Ovary (tissue), 9 donors: ENCODE measurements around the gene C1orf167. TPM values are rescaled to one million over a fixed set of nuclear protein-coding genes. Genes with fewer than 3 reads are reported as not detected.
A peak's percentile ranks its signal among the peaks of the same experiment; 100 is the strongest.

Source experiments
- DNase-seq, 5 donors: peaks; one replicate each; pipeline ENCODE4 v3.0.0-alpha.2; 2019 to 2020
- H3K27ac ChIP-seq, 2 donors: fragments of 200-600 bp; one replicate each; pipeline versions ENCODE4 v1.5.1 to v1.8.0; 2019 to 2022
- H3K27me3 ChIP-seq: fragments of 200-600 bp; one replicate; pipeline ENCODE4 v1.8.0; 2022
- H3K36me3 ChIP-seq: fragments of 200-600 bp; sonication (generic); one replicate; pipeline ENCODE4 v1.5.1; 2019
- H3K4me1 ChIP-seq: one replicate; pipeline ENCODE4 v1.8.1; 2013; ENCODE audit warnings: mild to moderate bottlenecking, moderate library complexity; ENCODE audit not compliant: insufficient read depth
- H3K4me3 ChIP-seq: fragments of 200-600 bp; sonication (generic); one replicate; pipeline ENCODE4 v1.5.1; 2017
- H3K9me3 ChIP-seq, 2 donors: fragments of 200-600 bp in 1 of 2; sonication (generic) in 1 of 2; one replicate each; pipeline versions ENCODE4 v1.5.1 to v1.8.1; 2013 to 2019; ENCODE audit warnings: mild to moderate bottlenecking in 1 of 2, moderate library complexity in 1 of 2
- EP300 ChIP-seq: sonication (generic); formaldehyde crosslinking; IDR thresholded peaks from one replicate; pipeline ENCODE4 v1.6.1; 2017; ENCODE audit warnings: antibody characterized with exemption
- POLR2A ChIP-seq: fragments of 450-650 bp; IDR thresholded peaks from one replicate; pipeline ENCODE4 v1.6.1; 2017; ENCODE audit warnings: antibody characterized with exemption, mild to moderate bottlenecking, moderate library complexity
- WGBS, 3 donors: extraction: QIAGEN DNeasy Blood & Tissue Kit in 1 of 3; methylation state at CpG; one replicate each; pipeline versions ENCODE4 v1.1.5 to v1.1.7; 2013 to 2017; 5-methylcytosine and 5-hydroxymethylcytosine counted together
- intact Hi-C, 4 donors: fragments of 100-400 bp; cut with DNase I; formaldehyde crosslinking; loops; one replicate each; pipeline versions ENCODE4 v1.11.0 to v1.15.1; 2022 to 2023
- polyA plus RNA-seq, 2 donors: library from polyadenylated mRNA; stranded (reverse); fragments of 200-250 nt in 1 of 2; fragments of 350-450 nt in 1 of 2; fragmentation: Illumina TruSeq in 1 of 2; extraction: RNeasy Lipid Tissue Mini Kit (QIAGEN cat#74804) in 1 of 2; gene quantifications; one replicate each; pipeline ENCODE4 v1.2.3, GENCODE V29; 2013 to 2014
- total RNA-seq, 7 donors: library from RNA; depleted of rRNA in 2 of 7; stranded (reverse); fragments of >200 nt in 2 of 7; fragmentation: NEBNext Ultra II Directional in 3 of 7; extraction: Animal tissue kit (Norgen Biotek cat#: 25700) in 3 of 7; gene quantifications; one replicate each; pipeline versions ENCODE4 v1.1.0 to v1.2.4, GENCODE V29; 2016 to 2023
- TF ChIP-seq, protein P1 (sequence below), 3 donors: fragments of 450-650 bp in 2 of 3; fragments of 200-600 bp in 1 of 3; IDR thresholded peaks; one replicate each; pipeline versions ENCODE4 v1.5.1 to v1.8.0; 2016 to 2022; ENCODE audit warnings: antibody characterized with exemption in 3 of 3, mild to moderate bottlenecking in 1 of 3
- donor health status: DM: no; HTN: no; CAD: no; lungs with moderate emphysema.
- donor health status: DM: no; HTN: no; CAD: no.
- donor health status: Bipolar disorder and iron deficiency.
- donor health status: DM: yes; HTN: yes; CAD: no.
- donor health status: DM: no; HTN: no; CAD: no.
- donor health status: DM: yes; HTN: yes; CAD: no.

Gene C1orf167
- total and polyA plus RNA-seq, 9 donors, result 0.48 to 4.4 (median 1.4) TPM; not detected in 2

DNA sequence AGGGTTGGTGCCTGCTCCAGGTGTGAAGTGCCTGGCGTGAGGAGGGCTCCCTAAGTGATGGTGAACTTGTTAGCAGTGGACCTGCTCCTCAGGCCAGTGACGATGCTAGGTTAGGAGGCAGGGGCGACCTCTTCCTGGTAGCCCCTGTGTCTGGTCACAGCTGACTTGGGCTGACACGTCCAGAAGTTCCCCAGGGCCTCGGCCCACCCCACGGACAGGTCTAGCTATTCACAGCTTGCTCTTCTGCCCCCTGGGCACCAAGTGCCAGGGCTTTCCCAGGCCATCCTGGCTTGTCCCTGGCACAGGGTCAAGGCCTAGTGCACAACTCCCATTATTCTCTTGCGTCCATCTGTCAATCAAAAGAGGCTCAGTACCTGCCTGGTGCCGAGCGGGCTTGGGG, 10.9 kb upstream of the C1orf167 start:
- no peaks in the 10 kb centered on the region for H3K4me1 ChIP-seq
- H3K36me3 ChIP-seq, result no peaks in the 10 kb centered on the region
- no peak for DNase-seq
- TF ChIP-seq, protein P1, sequence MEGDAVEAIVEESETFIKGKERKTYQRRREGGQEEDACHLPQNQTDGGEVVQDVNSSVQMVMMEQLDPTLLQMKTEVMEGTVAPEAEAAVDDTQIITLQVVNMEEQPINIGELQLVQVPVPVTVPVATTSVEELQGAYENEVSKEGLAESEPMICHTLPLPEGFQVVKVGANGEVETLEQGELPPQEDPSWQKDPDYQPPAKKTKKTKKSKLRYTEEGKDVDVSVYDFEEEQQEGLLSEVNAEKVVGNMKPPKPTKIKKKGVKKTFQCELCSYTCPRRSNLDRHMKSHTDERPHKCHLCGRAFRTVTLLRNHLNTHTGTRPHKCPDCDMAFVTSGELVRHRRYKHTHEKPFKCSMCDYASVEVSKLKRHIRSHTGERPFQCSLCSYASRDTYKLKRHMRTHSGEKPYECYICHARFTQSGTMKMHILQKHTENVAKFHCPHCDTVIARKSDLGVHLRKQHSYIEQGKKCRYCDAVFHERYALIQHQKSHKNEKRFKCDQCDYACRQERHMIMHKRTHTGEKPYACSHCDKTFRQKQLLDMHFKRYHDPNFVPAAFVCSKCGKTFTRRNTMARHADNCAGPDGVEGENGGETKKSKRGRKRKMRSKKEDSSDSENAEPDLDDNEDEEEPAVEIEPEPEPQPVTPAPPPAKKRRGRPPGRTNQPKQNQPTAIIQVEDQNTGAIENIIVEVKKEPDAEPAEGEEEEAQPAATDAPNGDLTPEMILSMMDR (IDR thresholded peaks at IDR 0.05), result no peak
- no peak overlapping the region for H3K4me3 ChIP-seq
- H3K9me3 ChIP-seq, result no peaks in the 10 kb centered on the region
- H3K27me3 ChIP-seq, result no peaks in the 10 kb centered on the region
- intact Hi-C loops, result no loop called here
- H3K27ac ChIP-seq, result no peak overlapping the region
- WGBS, 3 donors, result 79 to 81% (median 80%) methylated on average over 9 of the region's 9 CpGs

DNA sequence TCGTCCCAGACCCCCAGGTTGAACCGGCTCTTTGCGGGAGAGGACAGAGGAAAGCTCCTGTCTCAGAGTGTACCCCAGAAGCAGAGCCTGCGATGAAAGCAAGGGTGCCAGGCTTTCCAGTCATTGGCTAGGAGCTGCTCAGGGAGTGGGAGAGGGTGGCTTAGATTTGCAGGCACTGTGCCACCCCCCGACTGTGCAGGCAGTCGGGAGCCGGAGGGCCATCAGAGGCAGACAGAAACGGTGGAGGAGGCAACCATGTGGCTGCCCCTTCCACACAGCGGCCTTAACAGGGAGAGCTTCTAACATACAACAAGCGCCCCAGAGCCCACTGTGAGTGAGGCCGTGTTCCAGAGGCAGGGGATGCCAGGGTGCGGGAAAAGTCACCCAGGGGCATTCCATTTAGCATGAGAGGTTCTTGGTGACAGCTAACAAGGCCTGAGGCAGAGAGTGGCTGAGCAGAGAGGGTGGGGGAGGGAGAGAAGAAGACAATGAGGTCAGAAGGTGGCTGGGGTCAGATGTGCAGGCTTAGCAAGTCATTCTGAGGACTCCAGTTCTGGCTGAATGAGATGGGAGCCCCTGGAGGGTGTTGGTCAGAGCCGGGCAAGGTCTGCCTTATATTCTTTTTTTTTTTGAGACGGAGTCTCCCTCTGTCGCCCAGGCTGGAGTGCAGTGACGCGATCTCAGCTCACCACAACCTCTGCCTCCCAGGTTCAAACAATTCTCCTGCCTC, 9.5 kb upstream of the C1orf167 start:
- Histone ChIP-seq H3K27me3 (no peaks in the 10 kb centered on the region), H3K9me3 (no peaks in the 10 kb centered on the region), H3K4me1 (no peaks in the 10 kb centered on the region), H3K4me3 (no peak overlapping the region), H3K36me3 (no peaks in the 10 kb centered on the region), H3K27ac (no peak overlapping the region)
- no peak for DNase-seq
- 49 to 58% (median 53%) methylated on average over 17 of the region's 17 CpGs for WGBS, 3 donors
- no peak for TF ChIP-seq EP300
- intact Hi-C loops, result no loop called here

DNA sequence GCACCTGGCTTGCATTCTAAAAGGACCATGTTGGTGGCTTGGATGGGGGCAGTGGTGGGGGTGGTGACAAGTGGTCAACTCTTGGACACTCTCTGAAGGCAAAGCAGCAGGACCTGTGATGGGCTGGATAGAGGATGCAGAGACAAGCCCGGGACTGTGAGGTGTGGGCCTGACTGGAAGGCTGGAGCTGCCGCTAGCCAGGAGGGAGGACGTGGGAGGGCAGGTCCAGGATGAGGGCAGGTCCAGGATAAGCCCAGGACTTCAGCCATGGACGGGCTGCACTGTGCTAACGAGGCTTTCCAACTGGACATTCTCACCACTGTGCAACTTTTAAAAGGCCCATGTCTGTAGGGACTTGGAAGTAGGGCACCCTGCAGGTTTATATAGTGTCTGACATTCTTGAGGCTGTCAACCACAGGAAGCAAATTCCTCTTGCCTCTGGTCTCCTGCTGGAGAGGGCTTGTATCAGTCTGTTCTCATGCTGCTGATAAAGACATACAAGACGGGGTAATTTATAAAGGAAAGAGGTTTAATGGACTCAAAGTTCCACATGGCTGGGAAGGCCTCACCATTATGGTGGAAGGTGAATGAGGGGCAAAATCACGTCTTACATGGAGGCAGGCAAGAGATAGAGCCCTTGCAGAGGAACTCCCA, 8.3 kb upstream of the C1orf167 start:
- no peak overlapping the region for H3K27ac ChIP-seq
- H3K9me3 ChIP-seq, result no peaks in the 10 kb centered on the region
- DNase-seq, result peak in 1 of 5 donors; percentile 39
- TF ChIP-seq EP300 (no peak), POLR2A (no peak)
- no peaks in the 10 kb centered on the region for H3K27me3 ChIP-seq
- no peaks in the 10 kb centered on the region for H3K4me1 ChIP-seq
- H3K4me3 ChIP-seq, result no peak overlapping the region
- H3K36me3 ChIP-seq, result no peaks in the 10 kb centered on the region
- intact Hi-C loops, result no loop called here
- WGBS, 3 donors, result 15 to 21% (median 20%) methylated on average over 7 of the region's 7 CpGs

DNA sequence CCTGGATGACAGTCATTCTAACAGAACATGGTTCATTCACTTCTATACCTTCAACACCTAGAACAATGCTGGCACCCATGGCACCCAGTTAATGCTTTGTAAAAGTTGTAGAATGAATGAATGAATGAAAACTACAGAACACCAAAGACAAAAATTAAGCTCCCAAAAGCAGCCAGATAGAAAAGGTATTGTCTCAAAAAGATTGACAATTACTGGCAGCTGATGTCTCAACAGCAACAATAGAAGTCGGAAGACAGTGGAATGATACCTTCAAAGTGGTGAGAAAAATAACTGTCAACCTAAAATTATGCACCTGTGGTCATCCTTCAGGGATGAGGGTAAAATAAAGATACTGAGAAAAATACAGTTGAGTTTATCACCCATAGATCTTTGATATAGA, 4.9 kb upstream of the C1orf167 start:
- TF ChIP-seq, protein P1 (IDR thresholded peaks at IDR 0.05), result no peak
- no peak for TF ChIP-seq EP300
- TF ChIP-seq POLR2A, result no peak
- WGBS, 3 donors, result 88 to 94% (median 88%) methylated on average over 1 of the region's 1 CpG
- no peaks in the 10 kb centered on the region for H3K36me3 ChIP-seq

DNA sequence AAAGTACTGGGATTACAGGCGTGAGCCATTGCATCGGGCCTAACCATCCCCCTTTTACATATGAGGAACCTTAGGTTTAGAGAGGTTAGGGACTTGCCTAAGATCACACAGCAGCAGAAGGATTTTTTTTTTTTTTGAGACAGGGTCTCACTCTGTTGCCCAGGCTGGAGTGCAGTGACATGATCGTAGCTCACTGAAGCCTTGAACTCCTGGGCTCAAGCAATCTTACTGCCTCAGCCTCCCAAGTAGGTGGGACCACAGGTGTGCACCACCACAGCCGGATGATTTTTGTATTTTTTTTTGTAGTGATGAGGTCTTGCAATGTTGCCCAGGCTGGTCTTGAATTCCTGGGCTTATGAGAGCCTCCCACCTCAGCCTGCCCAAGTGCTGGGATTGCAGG, 2.2 kb upstream of the C1orf167 start:
- WGBS, 3 donors, result 79 to 92% (median 80%) methylated on average over 4 of the region's 4 CpGs
- no peaks in the 10 kb centered on the region for H3K4me1 ChIP-seq
- H3K36me3 ChIP-seq, result no peaks in the 10 kb centered on the region

More for the DNA sequence above, 4.9 kb upstream of the C1orf167 start:
- intact Hi-C loops, result no loop called here
- no peak overlapping the region for H3K27ac ChIP-seq
- no peaks in the 10 kb centered on the region for H3K9me3 ChIP-seq
- H3K27me3 ChIP-seq, result no peaks in the 10 kb centered on the region
- H3K4me3 ChIP-seq, result no peak overlapping the region
- no peak for DNase-seq
- H3K4me1 ChIP-seq, result no peaks in the 10 kb centered on the region

More for the DNA sequence above, 2.2 kb upstream of the C1orf167 start:
- intact Hi-C loops, result no loop called here
- no peak overlapping the region for H3K27ac ChIP-seq
- no peak for DNase-seq
- no peaks in the 10 kb centered on the region for H3K27me3 ChIP-seq
- TF ChIP-seq POLR2A (no peak), EP300 (no peak)
- TF ChIP-seq, protein P1 (IDR thresholded peaks at IDR 0.05), result no peak
- no peaks in the 10 kb centered on the region for H3K9me3 ChIP-seq
- no peak overlapping the region for H3K4me3 ChIP-seq
